CD1c-positive myeloid dendritic cell (primary cell): Measurements from ENCODE around the gene HIP1.
"Not testable (repeated sequence)": the region's sequence is repeated elsewhere in the genome, so short reads cannot be mapped to it uniquely, and the experiment has no call there.

Source experiments
- DNase-seq: peaks from one replicate; pipeline ENCODE4 v3.0.0-alpha.2; 2016; ENCODE audit errors: extremely low spot score

Gene HIP1

DNA sequence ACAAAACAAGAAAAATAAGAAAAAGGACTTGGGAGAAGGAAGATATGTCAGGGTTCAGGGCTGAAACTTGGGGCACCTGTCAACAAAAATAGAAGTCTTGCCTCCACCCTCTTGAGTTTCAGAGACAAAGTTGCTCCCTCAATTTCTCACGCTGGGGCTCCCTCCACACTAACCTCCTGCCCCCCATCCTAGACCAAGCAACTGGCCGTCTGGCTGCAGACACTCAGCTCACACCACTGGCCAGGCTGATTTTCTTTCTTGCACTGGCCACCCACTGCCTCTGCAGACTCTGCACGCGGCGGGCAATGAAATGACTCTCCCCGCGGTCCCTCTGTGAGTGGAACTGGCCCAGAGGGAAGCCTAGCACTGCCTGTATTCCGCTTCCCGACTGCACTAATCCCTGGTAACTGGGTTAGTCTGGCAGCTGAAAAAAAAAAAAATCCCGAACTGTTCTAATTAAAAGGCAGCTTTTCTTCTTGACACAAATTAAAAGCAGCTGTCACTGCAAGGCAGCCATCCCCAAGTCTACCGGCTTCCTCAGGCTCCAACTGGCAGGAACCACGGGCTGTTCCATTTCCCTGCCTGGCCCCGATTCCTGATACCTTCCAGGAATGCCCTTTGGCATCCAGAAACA is 163.1 kb downstream of the HIP1 start:
- no peak for DNase-seq

DNA sequence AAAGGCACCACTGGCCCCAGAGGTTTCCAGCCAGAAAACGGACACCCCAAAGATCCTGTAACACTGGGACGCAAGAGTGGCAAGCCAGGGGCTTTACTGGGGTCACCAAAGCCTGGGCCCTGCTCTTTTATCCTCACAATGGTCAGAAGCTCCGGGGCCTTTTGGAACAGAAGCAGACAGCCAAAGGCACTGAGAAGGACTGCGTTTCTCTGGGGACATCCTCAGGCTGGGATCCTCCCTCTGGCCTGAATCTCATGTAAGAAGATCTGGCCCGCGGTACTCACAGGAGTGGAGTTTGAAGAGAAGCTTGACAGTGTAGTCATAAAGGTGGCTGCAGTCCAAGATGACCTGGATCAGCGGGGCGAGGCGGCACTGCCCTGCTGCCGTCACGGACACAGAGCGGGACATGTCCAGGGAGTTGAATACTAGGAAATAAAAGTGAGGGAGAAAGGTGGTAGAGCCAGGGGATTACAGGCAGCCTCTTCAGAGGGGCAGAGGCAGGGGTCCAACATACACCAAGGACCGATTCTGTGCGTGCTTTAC is 165.2 kb downstream of the HIP1 start:
- no peak for DNase-seq

DNA sequence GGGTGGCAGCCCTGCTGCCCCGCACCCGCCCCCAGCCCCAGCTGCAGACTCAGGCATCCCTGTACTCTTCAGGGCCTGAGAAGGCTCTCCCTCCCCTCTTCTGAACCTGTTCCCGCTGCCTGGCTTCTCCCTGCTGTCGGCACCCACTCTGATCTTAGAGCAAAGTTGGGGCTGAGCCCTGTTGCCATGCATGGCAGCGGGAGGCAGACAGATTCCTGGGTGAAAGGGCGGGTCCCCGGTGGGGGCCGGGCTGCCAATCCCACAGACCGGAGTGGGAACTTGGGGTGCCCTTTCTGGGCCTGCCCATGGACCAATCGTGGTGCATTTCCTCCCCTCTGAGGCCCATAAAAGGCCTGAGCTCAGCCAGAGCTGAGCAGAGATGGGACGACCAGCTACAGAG is 165.9 kb downstream of the HIP1 start:
- no peak for DNase-seq

DNA sequence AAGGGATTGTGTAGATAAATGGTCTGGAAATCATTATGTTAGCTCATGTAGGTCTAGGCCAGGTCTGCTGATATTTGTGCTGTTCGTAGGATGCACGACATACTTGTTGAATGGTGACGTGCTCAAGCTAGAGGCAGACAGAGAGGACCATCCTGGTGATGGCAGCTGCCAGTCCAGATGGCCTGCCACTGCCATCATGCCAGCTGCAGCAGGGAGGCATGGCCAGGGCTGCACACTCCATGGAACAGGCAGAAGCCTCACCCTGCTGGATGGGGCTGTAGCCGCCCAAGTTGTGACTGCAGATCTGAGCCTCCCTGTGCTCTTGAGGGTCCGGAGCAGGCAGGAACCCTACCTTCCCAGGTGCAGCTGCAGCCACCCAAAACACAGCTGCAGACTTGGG is 166.3 kb downstream of the HIP1 start:
- no peak for DNase-seq

DNA sequence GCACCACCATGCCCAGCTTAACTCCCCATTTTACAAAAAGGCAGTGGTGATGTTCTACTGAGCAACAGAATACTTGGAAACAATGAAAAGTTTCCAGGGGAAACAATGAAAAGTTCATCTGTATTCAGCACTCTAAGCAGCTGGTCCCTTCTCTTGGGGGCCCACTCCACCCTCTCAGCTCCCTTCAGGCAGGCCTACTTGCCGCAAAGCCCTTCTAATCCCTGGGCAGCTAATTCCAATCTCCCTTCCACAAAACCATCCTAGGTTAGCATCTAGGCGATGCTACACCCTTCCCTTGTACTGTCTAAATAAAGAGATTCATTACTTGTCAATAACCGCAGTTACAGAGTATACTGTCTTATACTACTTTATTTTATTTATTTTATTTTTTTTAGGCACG is 167.5 kb downstream of the HIP1 start:
- no peak for DNase-seq

DNA sequence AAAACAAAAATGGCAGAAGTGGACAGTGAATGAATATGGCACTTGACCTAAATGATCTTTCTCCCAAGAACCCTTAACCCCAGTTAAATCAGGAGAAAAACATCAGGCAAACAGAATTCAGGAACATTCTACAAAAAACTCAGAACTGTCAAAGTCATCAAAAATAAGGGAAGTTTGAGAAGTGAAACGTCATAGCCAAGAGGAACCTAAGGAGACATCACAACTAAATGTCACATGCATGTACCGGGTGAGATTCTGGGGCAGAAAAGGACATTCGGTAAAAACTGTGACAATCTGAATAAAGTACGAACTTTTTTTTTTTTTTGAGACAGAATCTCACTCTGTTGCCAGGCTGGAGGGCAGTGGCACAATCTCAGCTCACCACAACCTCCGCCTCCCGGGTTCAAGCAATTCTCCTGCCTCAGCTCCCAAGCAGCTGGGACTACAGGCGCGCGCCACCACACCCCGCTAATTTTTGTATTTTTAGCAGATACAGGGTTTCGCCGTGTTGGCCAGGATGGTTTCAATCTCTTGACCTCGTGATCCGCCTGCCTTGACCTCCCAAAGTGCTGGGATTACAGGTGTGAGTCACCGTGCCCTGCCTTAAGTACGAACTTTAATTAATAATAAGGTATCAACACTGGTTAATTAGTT is 169.0 kb downstream of the HIP1 start:
- peak; percentile 86 for DNase-seq

DNA sequence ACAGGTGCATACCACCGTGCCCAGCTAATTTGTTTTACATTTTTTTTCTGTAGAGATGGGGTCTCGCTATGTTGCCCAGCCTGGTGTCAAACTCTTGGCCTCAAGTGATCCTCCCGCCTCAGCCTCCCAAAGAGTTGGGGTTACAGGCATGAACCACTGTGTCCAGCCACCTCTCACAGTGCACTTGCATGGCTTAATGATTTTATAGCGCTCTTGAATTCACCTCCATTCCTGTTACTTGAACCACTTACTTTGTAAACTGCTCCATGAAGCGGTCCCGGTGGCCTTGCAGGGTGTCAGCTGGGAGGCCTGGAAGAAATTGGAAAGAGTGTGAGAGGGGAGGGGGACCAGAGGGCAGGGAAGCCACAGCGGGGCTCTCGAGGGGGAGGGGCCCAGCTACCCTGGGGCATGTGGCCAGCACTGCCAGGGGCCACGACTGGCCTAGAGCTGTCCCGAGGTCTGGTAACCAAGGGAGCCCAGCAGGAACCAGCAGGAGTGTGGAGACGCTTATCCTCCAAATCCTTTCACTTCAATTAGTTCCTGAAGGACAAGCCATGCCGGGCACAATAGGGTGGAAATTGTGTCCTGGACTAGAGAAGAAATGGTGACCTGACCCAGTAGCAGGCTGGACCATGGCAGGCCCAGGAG is 170.7 kb downstream of the HIP1 start:
- no peak for DNase-seq

DNA sequence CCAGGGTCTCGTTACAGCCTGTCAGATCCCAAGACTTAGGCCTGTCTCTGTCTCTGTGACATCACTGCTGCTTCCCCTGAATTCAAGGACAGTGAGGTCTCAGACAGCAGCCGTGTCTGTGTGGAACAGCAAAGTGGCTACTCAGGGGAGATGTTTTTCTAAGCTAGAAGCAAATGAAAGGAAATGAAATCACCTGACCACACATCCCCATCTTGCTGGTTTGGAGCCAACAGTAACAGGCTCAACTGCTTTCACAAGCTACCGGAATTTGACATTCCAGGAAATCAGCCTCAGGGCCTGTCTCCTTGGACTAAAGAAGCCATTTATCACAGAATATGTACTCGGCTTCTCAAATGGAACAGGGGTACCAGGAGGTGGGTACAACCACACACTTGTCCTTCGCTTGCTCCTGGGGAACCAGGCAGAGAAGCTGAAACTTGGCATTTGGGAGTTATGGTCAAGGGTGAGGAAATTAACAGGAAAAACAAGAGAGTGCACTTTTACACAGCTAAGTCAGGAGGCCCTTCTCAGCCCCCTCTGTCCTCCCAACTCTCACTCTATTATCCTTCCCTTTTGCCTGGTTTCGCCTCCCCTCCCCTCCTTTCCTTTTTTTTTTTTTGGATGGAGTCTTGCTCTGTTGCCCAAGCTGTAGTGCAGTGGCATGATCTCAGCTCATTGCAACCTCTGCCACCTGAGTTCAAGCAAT is 173.5 kb downstream of the HIP1 start:
- peak; percentile 10 for DNase-seq

DNA sequence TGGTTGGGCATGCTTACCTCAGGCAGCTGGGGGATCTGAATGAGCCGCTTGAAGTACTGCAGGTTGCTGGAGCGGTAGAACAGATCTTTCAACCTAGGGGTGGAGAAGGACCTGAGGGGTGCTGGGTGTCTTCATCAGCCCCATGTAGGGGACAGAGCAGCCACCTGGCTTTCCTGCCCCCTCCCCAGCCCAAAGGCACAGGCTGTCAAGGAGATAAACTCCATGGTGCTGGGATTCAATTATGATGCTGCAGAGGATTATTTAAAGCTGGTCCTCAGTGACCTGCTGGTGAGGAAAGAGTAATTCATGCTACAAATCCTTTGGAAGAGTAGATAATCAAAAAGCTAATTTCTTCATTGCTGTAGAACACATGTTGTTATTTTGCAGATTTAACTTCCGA is 175.6 kb downstream of the HIP1 start:
- no peak for DNase-seq

DNA sequence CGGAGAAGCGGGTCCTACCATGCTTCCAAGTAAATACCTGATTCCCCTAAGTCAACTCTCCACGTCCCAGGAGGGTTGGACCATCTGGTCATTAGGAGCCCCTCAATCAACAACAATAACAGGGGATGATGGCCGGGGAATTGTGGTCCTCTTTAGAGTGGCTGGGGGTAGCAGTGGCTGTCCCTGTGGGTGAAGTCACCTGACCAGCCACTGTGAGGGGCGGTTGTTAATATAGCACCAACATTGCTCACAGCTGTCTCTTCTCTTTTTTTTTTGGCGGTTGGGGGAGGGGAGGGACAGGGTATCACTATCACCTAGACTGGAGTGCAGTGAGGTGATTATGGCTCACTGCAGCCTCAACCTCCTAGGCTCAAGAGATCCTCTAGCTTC is 178.8 kb downstream of the HIP1 start:
- no peak for DNase-seq

DNA sequence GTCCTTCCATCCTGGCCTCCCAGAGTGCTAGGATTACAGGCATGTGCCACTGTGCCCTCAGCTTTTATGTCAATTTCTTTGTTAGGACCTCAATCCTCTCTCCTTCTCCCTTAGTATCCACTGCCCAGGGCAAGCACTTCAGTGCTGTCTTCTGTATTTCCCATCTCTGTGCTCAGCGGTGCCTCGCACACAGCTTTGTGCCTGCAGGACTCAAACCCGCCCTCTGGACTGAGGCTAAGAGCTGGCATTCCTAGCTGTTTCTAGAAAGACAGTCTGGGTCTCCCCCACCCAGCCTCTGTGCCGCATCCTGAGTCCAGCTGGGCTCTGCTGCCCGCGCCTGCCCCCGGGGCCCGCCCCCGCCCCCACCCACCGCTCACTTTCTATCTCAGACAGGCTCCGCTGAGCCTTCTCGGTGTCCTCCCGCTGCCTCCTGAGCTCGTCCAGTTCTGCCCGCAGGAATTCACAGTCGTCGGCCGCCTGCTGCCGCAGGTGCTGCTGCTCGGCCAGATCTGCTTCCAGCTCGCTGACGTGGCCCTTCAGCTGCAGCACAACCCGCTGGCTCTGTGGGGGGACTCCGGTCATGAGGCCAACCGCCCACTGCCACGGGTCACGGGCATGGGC is 179.3 kb downstream of the HIP1 start:
- no peak for DNase-seq

DNA sequence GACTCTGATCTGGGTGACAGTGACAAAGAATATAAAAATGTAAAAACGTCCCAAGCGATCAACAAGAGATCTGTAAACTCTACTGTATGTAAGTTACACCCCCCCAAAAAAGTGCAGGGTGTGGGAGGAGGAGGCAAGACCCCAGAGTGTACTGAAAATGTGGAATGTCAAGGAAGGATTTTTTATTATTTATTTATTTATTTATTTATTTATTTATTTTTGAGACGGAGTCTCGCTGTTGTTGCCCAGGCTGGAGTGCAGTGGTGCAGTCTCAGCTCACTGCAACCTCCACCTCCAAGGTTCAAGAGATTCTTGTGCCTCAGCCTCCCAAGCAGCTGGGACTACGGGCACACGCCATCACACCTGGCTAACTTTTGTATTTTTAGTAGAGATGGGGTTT is 181.9 kb downstream of the HIP1 start:
- DNase-seq: not testable (repeated sequence)

DNA sequence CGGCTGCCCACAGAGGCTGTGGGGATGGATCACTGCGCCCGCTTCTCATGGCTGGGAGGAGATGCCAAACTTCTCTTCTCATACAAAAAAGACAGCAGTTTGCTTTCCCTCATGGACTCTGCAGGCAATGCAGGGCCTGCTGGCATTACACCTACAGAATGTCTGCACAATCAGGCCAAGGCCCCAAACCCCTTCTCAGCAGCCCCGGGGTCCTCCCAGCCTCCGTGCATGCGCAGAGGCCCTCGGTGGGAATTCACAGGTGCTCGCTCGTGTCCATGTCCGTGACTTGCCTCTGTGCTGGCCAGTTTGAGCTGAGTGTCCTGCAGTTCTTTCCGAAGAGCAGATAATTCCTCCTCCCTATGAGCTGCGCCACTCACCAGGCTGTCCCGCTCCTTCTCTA is 183.0 kb downstream of the HIP1 start:
- DNase-seq: no peak

DNA sequence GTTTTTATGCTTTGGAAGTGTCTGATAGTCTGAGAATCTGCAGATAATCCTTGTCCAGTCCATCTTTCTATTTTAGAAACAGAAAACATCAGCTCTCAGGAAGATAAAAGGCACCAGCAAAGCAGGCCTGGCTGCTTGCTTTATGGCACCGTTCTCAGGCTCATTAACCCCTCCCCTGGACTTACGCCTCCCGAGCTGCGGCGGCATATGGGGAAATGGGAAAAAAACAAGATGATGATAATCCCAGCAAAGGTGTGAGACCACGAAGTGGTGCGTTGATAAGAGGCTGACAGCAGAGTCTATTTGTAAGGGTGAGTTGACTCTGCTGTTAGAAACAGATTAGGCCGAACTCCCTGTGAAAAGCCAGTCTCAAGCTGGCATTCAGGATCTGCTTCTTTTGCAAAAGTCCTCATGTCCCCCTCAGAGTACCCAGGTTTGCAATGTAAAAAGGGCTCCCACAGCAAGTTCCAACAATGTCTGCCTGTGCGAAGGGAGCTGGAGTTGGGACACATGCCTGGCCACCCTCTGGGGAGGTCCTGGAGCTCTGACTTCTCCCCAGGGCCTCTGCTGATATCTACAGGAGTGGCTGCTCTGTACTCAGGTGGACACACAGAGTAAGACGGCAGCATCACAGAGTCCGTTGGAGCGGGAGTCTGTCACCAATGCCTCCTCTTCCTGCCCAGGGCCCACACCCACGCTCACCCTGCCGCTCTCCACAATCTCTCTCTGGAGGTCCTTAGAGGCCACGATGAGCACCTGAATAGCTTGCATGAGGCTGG is 192.3 kb downstream of the HIP1 start:
- DNase-seq: no peak

DNA sequence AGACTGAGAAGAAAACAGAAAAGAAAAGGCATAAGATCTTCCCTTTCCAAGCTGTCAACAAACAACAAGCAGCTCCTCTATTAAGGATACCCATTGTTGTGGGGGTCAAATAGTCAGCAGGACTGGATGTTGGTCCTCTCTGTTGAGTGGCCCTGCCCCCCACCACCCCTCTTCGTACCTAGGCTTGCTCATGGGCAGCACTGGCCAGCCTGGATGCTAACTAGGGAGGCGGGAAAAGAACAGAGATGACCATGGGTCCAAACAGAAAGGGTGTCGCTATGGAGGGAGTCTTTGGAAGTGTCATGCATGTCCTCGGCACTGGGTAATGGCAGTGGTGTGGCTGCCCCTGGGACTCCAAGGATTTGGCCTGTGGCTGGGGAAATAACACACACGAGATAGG is 201.0 kb downstream of the HIP1 start:
- no peak for DNase-seq

DNA sequence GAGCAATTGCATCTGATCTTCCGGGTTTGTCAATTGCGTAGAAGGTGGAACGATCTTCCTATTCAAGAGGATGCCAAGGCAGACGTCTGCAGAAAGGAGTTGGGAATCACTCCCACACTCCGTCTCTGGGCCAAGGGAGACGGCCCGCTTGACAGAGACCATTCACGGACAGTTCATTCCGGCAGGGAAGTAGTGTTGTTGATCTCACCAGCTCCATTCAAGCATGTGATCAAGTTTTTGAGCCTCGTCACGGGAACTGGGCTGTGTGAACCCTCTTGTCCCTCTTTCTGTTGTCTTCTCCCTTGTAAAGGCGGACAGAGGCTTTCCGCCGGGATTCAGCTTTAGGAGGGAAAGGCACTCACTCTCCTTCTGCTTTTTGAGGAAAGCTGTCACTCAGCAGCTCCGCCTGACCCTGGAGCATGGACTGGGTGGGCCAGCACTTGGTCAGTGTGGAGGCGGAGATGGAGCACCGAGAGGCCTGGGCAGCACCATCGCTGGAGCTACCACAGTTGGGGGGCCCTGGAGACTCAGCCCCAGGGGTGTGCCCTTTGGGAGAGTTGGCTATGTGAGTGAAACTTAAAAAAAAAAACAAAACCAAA is 201.7 kb downstream of the HIP1 start:
- DNase-seq: no peak

DNA sequence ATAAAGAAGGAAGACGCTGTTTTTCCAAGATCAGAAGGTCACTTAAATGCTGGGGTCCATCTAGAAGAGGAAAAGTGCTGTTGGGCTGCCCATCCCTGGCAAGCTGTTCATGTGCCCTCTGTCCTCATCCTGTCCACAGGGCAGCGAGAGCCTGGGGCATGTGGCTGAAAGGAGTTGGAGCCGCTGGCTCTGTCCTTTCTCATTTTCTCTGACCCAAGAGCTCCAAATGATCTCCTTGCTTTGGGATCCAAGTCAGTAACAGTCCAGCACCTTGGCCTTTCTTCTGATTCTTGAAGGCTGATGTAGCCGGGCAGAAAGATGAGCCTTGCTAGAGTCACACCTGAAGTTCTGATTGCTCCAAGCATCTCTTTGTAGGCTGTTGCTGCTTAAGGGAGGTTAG is 202.2 kb downstream of the HIP1 start:
- no peak for DNase-seq

DNA sequence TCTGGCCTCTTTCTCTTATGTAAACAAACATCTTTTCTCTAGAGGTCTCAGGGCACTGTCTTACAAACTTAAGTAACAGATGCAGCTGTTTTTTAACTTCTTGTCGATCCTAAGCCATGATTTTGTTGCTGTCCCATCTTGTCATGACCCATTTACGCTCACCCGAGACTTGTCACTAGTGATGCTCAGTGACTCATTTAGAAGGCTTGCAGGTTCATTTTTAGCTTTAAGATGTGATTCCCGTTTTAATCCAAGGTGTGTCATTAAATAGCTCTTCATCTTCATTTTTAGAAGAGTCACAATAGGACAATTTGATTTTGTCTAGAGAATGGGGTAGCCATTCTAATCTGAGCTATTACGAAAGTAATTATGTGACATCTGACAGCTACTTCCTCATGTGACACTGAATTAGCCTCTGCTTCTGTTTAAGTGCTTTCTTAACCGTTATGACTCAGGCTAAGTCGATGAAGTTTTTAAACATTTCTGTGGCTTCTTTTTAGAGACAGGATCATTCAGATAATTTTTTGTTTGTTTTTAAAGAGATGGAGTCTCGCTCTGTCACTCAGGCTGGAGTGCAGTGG is 203.9 kb downstream of the HIP1 start:
- peak; percentile 84 for DNase-seq

DNA sequence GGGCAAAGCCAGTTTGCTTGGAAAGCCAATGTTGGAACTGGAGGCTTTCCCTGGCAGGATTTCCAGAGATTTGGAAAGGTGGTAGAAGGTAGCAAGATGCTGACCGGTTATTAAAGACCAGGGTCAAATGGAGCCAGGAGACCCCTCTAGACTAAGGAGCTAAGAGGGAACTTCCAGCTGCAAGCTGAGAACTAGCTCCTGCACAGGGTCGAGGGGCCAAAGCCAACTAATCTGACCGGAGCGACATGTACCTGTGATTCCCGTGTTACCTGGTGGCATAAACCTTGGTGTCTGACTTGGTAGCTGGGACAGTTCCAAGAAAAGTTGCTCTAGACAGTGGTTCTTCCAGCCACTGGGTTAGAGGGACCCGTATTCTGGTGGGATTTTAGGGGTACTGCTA is 204.8 kb downstream of the HIP1 start:
- DNase-seq: no peak

DNA sequence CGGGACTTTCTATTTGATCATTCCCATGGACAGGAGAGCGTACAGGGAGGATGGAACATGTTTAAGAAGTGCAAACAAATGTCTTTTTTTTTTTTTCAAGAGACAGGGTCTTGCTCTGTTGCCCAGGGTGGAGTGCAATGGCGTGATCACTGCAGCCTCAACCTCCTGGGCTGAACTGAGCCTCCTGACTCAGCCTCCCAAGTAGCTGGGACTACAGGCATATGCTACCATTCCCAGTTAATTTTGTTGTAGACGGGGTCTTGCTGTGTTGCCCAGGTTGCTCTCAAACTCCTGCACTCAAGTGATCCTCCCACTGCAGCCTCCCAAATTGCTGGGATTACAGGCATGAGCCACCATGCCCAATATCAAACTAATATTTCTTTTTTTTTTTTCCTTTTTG is 206.1 kb downstream of the HIP1 start:
- DNase-seq: no peak
